ENCODE measurements around the gene ISL1. TPM values are rescaled to one million over a fixed set of nuclear protein-coding genes. Genes with fewer than 3 reads are reported as not detected.

The ISL1 gene
- total RNA-seq, 1 donor from 2014 or later = 6.1 TPM

GRCh38 chr5:51382521-51383130, 622 bp upstream of the ISL1 start:
- no peak for FAIRE-seq
- TF ChIP-seq CTCF (IDR thresholded peaks at IDR 0.05; ENCODE audit: insufficient read depth, low read length, severe bottlenecking) = no peak
- DNase-seq (ENCODE audit: low read depth) = no peak
- Histone ChIP-seq H3K4me3 (ENCODE audit: low read depth, low read length) (peak overlapping the region; percentile 70), H3K27me3 (ENCODE audit: control insufficient read depth, insufficient read depth, low read length) (peaks cover 1% of the 10 kb centered on the region), H3K36me3 (ENCODE audit: control insufficient read depth, insufficient read depth, low read length) (no peaks in the 10 kb centered on the region)

GRCh38 chr5:51384281-51384840, 1.1 kb downstream of the ISL1 start:
- peaks cover 1% of the 10 kb centered on the region for H3K27me3 ChIP-seq (ENCODE audit: control insufficient read depth, insufficient read depth, low read length)
- TF ChIP-seq CTCF (IDR thresholded peaks at IDR 0.05; ENCODE audit: insufficient read depth, low read length, severe bottlenecking) = no peak
- FAIRE-seq (no peak), DNase-seq (ENCODE audit: low read depth) (no peak)
- H3K4me3 ChIP-seq (ENCODE audit: low read depth, low read length) = peak overlapping the region; percentile 70
- no peaks in the 10 kb centered on the region for H3K36me3 ChIP-seq (ENCODE audit: control insufficient read depth, insufficient read depth, low read length)

DNA sequence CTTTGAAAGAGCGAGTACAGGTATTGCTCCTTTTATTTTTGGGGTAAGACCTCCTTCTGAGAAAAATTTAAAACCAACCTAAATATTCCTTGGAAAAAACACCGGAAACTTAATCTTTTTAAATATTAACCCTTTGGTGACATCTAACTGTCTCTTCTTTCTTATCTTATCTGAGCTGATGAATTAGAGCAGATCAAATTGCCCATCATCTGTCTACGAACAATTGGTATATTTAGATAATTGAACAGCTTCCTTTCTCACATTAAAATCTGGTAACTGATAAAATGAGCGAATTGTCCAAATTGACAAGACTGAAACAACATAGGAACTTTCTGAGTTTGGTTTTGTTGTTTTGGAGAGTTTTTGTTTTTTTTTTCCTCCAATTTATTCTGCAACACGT, 2.0 kb downstream of the ISL1 start:
- FAIRE-seq = no peak
- H3K27me3 ChIP-seq (ENCODE audit: control insufficient read depth, insufficient read depth, low read length) = peaks cover 6% of the 10 kb centered on the region
- no peaks in the 10 kb centered on the region for H3K36me3 ChIP-seq (ENCODE audit: control insufficient read depth, insufficient read depth, low read length)
- no peak for DNase-seq (ENCODE audit: low read depth)
- TF ChIP-seq CTCF (IDR thresholded peaks at IDR 0.05; ENCODE audit: insufficient read depth, low read length, severe bottlenecking) = no peak
- H3K4me3 ChIP-seq (ENCODE audit: low read depth, low read length) = no peak overlapping the region

DNA sequence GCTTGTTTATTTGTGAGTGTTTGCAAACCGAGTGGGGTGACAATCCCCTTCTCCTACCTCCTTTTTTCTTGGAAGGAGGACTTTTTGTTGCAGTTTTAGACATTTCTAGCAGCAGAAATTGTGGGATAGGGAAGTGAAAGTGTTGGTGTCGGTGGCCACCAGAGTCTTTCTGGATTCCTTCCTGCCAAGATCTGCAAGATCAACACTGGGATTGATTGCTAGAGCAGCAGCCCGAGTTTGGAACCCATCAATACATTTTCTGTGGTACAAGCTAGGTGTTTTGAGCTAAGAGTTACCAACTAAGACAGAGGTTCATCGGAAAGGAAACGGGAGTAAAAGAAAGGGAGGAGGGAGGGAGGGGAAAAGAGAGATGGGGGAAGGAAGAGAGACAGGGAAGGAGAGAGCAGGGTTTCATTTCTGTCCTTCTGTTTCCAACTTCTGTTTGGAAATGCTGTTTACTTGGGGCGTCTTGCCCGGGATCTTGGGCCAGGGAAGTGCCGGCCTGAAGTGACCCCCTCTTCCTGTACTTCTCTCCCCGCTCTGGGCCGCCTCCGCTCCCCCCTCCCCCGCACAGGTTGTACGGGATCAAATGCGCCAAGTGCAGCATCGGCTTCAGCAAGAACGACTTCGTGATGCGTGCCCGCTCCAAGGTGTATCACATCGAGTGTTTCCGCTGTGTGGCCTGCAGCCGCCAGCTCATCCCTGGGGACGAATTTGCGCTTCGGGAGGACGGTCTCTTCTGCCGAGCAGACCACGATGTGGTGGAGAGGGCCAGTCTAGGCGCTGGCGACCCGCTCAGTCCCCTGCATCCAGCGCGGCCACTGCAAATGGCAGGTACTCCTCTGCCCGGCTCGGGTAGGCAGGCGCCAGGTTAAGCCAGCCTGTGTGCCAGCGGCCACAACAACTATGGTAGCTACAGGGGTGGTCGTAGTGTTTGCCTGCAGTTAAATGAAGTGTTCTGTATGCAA, 4.0 kb downstream of the ISL1 start:
- no peaks in the 10 kb centered on the region for H3K36me3 ChIP-seq (ENCODE audit: control insufficient read depth, insufficient read depth, low read length)
- H3K27me3 ChIP-seq (ENCODE audit: control insufficient read depth, insufficient read depth, low read length) = peaks cover 7% of the 10 kb centered on the region
- no peak overlapping the region for H3K4me3 ChIP-seq (ENCODE audit: low read depth, low read length)
- TF ChIP-seq CTCF (IDR thresholded peaks at IDR 0.05; ENCODE audit: insufficient read depth, low read length, severe bottlenecking) = no peak
- DNase-seq (ENCODE audit: low read depth) = no peak
- FAIRE-seq = no peak

DNA sequence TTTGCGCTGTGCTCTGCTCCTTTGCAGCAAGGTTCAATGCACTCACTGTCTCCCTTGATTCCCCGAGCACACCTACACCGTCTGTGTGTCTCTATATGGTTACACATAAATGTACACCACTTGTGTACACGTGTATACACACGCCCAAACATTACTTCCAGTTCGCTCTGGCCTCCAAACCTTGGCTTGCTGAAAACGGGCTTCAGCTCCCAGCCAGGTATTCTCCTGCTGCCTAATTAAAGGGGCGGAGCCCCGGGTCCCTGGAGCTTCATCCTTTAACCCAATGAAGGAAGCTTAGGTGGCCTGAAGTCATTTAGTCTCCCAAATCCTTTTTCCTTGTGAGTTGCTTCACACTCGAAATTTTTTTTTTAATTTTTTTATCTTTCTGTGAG, 4.6 kb downstream of the ISL1 start:
- DNase-seq (ENCODE audit: low read depth) = no peak
- TF ChIP-seq CTCF (IDR thresholded peaks at IDR 0.05; ENCODE audit: insufficient read depth, low read length, severe bottlenecking) = no peak
- FAIRE-seq = no peak
- H3K4me3 ChIP-seq (ENCODE audit: low read depth, low read length) = no peak overlapping the region
- no peaks in the 10 kb centered on the region for H3K36me3 ChIP-seq (ENCODE audit: control insufficient read depth, insufficient read depth, low read length)
- peaks cover 7% of the 10 kb centered on the region for H3K27me3 ChIP-seq (ENCODE audit: control insufficient read depth, insufficient read depth, low read length)

Data from bronchial epithelial cell (primary cell).